NCI-H2196 treated with DMSO at 0.1 percent for 48 hours (cell line): Measurements from ENCODE around the gene ARL13A.
"Not testable (repeated sequence)": the region's sequence is repeated elsewhere in the genome, so short reads cannot be mapped to it uniquely, and the experiment has no call there.

Experiments
- DNase-seq: peaks from one replicate; lab custom pipeline; 2025; ENCODE audit not compliant: unreplicated experiment; lab: John Stamatoyannopoulos, UW

Gene ARL13A

GRCh38 chrX:100984818-100985217, 15.3 kb downstream of the ARL13A start:
- no peak for DNase-seq

GRCh38 chrX:100990139-100990538, 20.6 kb downstream of the ARL13A start:
- DNase-seq: no peak

- DNase-seq: no peak
Observed at GRCh38 chrX:100994352-100995281, 25.1 kb downstream of the ARL13A start.

GRCh38 chrX:100995469-100995868, 26.0 kb downstream of the ARL13A start:
- DNase-seq: no peak

- DNase-seq: no peak
Observed at GRCh38 chrX:100999451-100999850, 29.9 kb downstream of the ARL13A start.

- no peak for DNase-seq
Observed at GRCh38 chrX:101009090-101009489, 39.6 kb downstream of the ARL13A start.

- DNase-seq: not testable (repeated sequence)
Observed at GRCh38 chrX:101012031-101012430, 42.5 kb downstream of the ARL13A start.

- DNase-seq: no peak
Observed at GRCh38 chrX:101022020-101022419, 52.5 kb downstream of the ARL13A start.

- DNase-seq: no peak
Observed at GRCh38 chrX:101025126-101025525, 55.6 kb downstream of the ARL13A start.

GRCh38 chrX:101028562-101028961, 59.1 kb downstream of the ARL13A start:
- DNase-seq: no peak

GRCh38 chrX:101029665-101030064, 60.2 kb downstream of the ARL13A start:
- no peak for DNase-seq

GRCh38 chrX:101037231-101037630, 67.7 kb downstream of the ARL13A start:
- no peak for DNase-seq

GRCh38 chrX:101040197-101040596, 70.7 kb downstream of the ARL13A start:
- no peak for DNase-seq
